Erythroblast (primary cell): ENCODE results near the gene SLC47A2.

Experiments
- DNase-seq, 2 experiments: peaks; one replicate each; lab custom pipeline; 2025; lab: John Stamatoyannopoulos, UW
- GATA1 ChIP-seq: IDR thresholded peaks from 2 replicates; pipeline ENCODE4 v1.6.1; 2011; ENCODE audit warnings: low read depth, mild to moderate bottlenecking, control low read depth, low read length, moderate library complexity
- POLR2A ChIP-seq: IDR thresholded peaks from 2 replicates; pipeline ENCODE4 v1.6.1; 2011; ENCODE audit warnings: mild to moderate bottlenecking, low read length

Gene SLC47A2

DNA sequence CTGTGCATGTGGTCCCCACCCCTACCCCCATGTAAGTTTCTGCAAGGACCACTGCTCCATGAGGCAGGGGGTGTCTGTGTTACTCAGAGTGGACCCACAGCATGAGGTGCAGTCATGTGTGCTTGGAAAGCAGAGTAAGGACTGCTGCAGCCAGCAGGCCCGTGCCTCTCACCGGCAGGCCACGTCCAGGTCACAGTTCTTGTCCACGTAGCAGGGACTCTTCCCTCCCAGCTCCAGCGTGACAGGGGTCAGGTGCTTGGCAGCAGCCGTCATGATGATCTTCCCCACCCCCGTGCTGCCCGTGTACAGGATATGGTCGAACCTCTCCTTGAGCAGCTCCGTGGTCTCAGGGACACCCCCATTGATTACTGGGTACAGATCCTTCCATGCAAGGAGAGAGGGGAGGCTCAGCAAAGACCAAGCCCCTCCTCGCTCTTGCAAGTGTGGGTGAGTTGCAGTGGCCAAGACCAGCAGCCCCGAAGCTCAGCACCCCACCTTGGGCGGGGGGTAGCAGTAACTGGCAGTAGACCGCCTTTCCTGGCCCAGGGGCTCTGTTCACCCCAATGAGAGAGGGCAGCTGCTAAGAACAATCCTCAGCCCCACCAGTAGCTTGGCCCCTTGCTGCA is 25.6 kb upstream of the SLC47A2 start:
- TF ChIP-seq GATA1 (no peak), POLR2A (no peak)
- DNase-seq: no peak

DNA sequence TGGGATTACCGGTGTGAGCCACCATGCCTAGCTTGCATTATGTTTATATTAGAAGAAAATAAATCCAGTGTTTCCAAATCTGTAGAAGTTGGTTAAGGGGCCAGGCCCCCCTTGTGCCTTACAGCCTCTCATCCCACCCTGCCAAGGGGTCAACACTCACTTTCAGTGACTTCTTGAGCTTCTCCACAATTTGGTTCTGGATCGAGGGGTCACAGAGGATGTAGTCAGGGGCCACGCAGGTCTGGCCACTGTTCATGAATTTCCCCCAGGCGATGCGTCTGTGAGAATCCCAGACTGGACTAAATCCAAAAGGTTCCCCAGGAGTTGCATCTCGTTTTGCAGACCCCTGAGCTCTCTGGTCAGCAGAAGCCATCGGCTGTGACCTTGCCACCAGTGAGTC is 24.5 kb upstream of the SLC47A2 start:
- no peak for DNase-seq
- no peak for TF ChIP-seq POLR2A
- no peak for TF ChIP-seq GATA1

DNA sequence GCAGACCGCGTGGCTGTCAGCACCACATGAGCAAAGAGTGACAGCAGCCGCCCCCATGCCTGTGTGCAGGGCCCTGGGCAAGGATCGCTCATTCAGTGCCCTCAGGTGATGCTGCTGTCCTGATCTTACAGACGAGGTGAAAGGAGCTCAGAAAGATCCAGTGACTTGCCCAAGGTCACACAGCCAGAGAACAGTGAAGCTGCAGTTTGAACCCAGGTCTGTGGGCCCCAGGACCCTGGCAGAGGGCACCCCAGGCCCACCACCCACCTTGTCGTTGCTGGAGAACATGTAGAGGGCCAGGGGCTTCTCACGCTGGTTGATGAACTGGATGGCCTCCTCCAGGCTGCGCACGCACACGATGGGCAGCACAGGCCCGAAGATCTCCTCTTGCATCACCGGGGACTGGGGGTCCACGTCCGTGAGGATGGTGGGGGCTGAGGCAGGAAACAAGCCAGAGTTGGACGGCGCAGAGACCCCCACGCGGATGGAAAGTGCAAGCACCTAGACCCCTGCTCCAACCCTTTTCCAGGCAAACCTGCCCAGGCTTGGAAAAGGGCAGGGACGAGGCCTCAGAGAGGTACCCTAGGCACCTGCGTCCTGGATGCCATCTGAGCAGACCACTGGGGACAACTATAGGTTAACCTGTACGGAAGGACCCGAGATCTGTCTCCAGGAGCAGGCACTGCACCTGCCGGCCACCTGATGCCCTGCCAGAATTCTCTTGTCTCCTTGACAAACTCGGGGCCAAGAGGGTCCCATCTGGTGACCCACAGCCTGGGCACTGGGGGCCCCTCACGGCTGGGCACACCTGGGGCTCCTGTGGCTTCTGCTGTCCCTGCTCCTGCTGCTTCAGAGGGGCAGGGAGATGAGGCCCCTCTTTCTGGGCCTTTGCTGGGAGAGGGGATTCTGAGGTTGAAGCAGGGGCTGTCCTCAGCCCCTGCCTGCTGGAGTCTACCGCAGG is 23.1 kb upstream of the SLC47A2 start:
- DNase-seq: no peak
- TF ChIP-seq POLR2A (no peak), GATA1 (no peak)

DNA sequence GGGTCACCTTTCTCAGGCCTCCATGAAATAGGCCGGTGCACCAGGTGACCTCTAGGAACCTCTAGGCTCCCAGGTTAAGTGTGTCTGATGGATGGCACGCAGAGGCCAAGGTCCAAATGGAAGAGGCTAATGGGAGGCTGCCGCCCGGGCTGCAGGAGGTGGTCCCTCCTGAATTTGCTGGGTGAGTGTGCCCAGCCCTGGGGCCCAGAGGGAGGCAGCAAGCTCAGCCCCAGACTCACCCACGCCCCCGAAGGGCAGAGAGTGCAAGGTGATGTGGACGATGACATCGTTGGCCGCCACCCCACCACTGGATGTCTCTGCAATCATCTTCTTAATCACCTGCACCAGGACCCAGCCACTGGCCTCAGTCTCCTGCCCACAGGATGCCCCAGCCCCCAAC is 22.4 kb upstream of the SLC47A2 start:
- DNase-seq: no peak
- no peak for TF ChIP-seq POLR2A
- no peak for TF ChIP-seq GATA1

DNA sequence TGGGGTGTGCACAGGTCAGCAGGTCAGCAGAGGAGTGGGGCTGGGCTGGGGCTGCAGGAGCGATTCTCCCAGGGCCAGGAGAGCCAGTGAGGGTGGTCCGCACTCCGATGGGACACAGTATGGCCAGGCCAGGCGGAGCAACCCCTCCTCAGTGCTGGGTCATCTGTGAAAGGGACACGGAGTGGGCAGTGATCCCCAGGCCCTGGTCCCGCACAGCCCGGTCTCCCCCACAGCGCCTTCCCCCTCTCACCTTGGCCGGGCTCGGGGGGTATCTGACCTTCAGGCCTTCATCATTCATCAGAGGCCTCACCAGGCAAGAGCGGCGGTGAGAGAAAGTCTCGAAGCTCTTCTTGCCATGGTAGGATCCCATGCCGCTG is 21.7 kb upstream of the SLC47A2 start:
- TF ChIP-seq GATA1: no peak
- TF ChIP-seq POLR2A: no peak
- DNase-seq: no peak

DNA sequence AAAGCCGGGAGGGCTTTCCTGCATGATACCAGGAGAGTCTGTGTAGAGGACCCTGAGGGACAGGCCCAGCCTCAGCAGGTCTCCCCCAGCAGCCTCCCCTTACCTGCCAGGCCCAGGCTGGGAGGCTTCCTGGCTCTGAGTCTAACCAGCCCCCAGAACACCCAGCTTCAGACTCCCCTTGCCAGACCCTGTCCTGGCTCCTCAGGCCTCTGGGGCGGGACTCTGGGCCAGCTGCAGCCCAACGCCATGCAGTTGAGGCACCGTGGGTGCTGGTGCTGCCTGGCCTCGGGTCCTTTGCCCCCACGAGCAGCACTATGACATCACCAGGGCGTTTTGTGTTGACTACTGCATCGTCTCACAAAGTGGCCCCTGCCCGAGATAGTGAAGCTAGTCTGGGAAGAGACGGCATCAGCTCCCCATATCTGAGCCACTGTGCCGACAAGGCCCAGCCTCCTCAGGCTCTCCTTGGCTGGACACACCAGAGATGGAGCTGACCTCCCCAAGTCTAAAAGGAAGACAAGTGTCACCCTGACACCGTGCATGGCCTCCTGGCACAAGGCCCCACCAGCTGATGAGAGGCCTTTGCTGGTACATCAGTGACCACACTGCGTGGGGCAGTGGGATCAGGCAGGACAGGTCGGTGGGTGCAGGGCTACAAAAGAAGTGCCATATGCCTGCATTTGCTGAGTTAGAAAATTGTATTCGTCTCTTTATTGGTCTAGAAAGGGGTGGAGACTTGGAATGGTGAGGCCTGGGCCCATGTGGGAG is 21.1 kb upstream of the SLC47A2 start:
- no peak for TF ChIP-seq POLR2A
- no peak for TF ChIP-seq GATA1
- DNase-seq: no peak

DNA sequence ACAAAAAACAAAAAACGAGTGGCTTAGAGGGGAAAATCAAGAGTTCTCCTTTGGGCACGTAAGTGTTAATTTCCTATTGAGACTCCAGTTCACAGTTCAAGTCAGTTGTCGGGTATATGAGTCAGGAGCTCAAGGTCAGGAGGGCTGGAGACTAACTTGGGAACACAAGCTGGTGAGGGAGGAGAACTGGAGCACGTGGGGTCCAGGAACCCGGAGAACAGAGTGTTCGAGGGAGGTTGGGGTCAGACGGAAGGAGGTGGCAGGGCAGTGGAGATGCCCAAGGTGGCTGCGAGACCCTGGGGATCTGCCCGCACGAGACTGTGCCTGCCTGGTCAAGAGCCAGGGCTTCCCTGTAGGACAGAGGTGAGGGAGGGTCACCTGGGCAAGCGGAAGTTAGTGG is 19.7 kb upstream of the SLC47A2 start:
- no peak for DNase-seq
- TF ChIP-seq GATA1: no peak
- TF ChIP-seq POLR2A: no peak

DNA sequence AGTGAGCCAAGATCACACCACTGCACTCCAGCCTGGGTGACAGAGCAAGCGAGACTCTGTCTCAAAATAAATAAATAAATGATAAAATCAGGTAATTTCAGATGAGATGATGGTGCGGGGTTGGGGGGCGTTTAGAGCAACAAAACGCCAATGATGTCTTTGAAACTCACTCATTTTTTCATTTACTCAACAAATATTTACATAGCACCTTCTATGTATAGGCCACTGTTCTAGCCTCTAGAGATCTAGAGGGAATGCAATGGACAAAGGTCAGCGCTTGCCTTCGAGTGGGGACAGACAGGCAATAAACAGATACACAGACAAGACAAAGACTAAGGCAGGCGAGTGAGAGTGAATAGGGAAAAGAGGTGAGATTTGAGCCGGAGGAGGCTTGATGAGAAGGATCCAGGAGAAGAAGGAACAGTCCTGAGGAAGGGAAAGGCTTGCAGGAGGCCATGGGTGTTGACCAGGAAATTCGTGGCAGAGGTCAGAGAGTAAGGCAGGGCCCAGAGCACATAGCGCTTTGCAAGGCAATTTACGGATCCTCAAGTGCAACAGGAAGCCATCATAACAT is 17.7 kb upstream of the SLC47A2 start:
- no peak for TF ChIP-seq POLR2A
- no peak for TF ChIP-seq GATA1
- DNase-seq: no peak

DNA sequence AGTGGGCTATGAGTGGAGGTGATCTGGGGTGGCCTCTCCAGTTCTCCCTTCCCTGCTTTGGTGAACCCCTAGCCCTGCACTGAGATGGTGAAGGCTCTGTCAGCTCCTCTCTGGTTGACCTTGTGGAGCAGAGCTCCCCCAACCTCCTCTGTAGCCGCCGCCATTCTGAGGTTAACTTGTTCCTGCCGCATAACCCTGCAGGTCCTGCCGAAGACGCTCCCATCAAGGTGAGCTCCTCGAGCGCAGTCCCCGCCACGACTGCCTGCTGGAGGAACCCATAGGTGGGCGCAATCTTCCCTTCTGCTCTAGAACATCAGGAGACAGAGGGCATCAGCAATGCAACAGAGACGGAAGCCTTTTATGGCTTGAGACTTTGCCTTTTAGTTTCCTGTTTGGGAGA is 15.2 kb upstream of the SLC47A2 start:
- DNase-seq: no peak
- TF ChIP-seq GATA1 (no peak), POLR2A (no peak)

DNA sequence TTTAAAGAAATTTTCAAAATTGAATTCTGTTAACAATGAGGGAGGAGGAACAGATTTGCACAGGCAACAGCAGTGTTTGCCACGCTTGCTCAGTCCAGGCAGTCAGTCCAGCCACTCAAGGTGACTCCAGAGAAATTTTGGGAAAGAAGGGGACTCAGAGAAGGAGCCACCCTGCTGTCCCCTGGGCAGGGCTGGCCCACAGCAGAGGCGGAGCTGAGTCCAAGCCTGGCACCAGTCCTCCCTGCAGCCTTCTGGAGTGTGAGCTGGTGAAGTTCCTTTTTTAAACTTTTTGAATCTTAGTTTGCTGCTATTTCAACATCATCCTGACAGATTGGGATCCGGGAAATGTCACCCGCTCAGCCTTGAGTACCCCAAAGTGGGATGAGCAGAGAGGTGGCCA is 14.5 kb upstream of the SLC47A2 start:
- no peak for TF ChIP-seq POLR2A
- TF ChIP-seq GATA1: no peak
- DNase-seq: no peak

DNA sequence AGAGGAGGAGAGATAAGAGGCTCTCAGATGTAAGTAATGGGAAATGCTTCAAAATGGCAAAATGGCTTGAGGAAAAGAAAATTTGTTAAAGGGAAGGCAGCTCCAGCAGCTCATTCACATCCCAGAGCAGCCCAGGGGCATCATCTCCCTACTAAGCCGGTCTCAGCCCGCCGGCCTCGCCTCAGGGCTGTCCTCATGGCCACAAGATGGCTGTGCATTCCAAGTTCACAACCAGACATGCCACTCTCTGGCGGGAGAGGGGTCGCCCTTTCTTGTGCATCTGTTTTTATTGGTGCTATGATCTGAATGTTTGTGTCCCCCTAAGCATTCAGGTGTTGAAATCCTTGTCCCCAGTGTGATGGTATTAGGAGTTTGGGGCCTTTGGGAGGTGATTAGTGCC is 13.5 kb upstream of the SLC47A2 start:
- TF ChIP-seq GATA1 (no peak), POLR2A (no peak)
- no peak for DNase-seq

DNA sequence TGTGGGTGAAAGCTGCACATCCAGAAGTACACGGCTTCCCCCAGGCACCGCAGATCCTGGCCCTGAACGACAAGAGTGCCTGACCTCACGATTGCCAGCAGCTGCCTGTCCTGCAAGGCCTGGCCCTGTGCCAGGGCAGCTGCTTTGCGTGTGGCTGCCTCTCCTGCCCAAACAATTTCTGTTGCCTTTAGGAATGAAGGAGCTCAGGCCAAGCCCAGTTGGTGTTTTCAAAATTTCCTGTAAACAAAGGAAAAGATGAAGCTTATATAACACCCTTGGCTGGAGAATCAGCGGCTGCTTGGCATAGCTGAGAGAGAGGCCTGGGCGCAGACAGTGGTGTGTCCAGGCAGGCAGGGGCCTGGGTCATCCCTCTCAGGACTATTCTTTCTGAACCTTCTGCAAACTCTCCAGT is 11.7 kb upstream of the SLC47A2 start:
- TF ChIP-seq POLR2A: no peak
- TF ChIP-seq GATA1: no peak
- peak in 1 of 2 experiments; percentile 7 for DNase-seq

DNA sequence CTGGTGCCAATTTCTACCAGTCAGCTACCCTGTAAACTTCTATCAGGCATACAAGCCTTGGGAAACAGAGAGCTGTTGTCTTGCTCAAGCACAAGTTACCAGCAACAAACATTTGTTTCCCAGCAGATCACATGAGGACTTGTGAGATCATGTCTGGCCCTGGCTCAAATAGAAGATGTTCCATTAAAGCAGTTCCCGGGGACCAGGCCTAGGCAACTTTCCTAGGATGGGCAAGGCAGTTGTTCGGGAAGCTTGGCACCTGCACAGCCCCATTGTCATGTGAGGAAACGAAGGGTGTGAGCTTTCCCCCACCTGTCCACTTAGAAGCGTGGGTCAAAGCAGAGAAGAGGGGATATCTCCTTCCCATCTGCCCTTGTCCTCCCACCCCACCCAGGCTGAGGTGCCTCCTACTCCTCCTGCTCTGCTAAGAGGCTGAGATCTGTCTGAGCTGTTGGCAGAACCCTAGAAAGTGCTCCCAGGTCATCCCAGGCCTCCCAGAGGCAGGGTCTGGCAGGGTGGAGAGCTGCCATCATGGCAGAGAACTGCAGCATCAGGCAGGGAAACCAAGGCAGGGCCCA is 11.2 kb upstream of the SLC47A2 start:
- TF ChIP-seq POLR2A (no peak), GATA1 (no peak)

More for the DNA sequence above, 11.2 kb upstream of the SLC47A2 start:
- no peak for DNase-seq
